A673 (cell line): ENCODE results near the gene DPP10. TPM values are rescaled to one million over a fixed set of nuclear protein-coding genes. Genes with fewer than 3 reads are reported as not detected.

ENCODE experiments used
- BruUV-seq: library from RNA; stranded (reverse); fragments of 400-500 nt; replicated peaks from 2 replicates; lab custom pipeline; 2021; lab: Mats Ljungman, UMichigan
- CTCF ChIA-PET: fragments of 300-600 bp; sonication (Branson Sonifier 250); formaldehyde crosslinking; loops from one replicate; lab custom pipeline; 2022; ENCODE audit warnings: antibody characterized with exemption; lab: Charles Lee
- POLR2A ChIA-PET: fragments of 300-600 bp; sonication (Branson Sonifier 250); formaldehyde crosslinking; loops from one replicate; lab custom pipeline; 2022; ENCODE audit warnings: antibody characterized with exemption; ENCODE audit not compliant: low non-redundant PET; lab: Charles Lee
- DNase-seq: peaks from one replicate; pipeline ENCODE4 v3.0.0-alpha.2; 2015; ENCODE audit warnings: low spot score
- H3K27ac ChIP-seq: fragments of 200-600 bp; sonication (generic); 2 replicates; pipeline ENCODE4 v1.5.1; 2016; ENCODE audit warnings: mixed run types, low read depth, mild to moderate bottlenecking, mixed read lengths, antibody characterized with exemption, low read length; ENCODE audit not compliant: poor library complexity, severe bottlenecking
- H3K27me3 ChIP-seq: fragments of 200-600 bp; sonication (generic); replicated peaks from 2 replicates; pipeline ENCODE4 v1.6.1; 2017; ENCODE audit warnings: mixed run types, low read depth, mild to moderate bottlenecking, mixed read lengths, antibody characterized with exemption, low read length; ENCODE audit not compliant: insufficient read depth, poor library complexity
- H3K36me3 ChIP-seq: fragments of 200-600 bp; sonication (generic); 2 replicates; pipeline ENCODE4 v1.6.1; 2016; ENCODE audit warnings: mixed run types, mild to moderate bottlenecking, mixed read lengths, antibody characterized with exemption, low read length; ENCODE audit not compliant: insufficient read depth, poor library complexity, severe bottlenecking
- H3K4me1 ChIP-seq: fragments of 200-600 bp; sonication (generic); 2 replicates; pipeline ENCODE4 v1.6.1; 2017; ENCODE audit warnings: mixed run types, mild to moderate bottlenecking, mixed read lengths, antibody characterized with exemption, low read length; ENCODE audit not compliant: insufficient read depth, poor library complexity, severe bottlenecking
- H3K4me3 ChIP-seq: fragments of 200-600 bp; sonication (generic); 2 replicates; pipeline ENCODE4 v1.5.1; 2016; ENCODE audit warnings: low read depth, mixed run types, mild to moderate bottlenecking, mixed read lengths, low read length; ENCODE audit not compliant: poor library complexity, severe bottlenecking
- H3K9me3 ChIP-seq: fragments of 200-600 bp; sonication (generic); 2 replicates; pipeline ENCODE4 v1.6.1; 2016; ENCODE audit warnings: mixed run types, low read depth, mild to moderate bottlenecking, mixed read lengths, antibody characterized with exemption, low read length; ENCODE audit not compliant: poor library complexity, severe bottlenecking
- CTCF ChIP-seq: fragments of 300-800, 200-600 bp; sonication (generic); conservative IDR thresholded peaks from 2 replicates; pipeline ENCODE4 v1.5.1; 2017; ENCODE audit warnings: low read depth, mild to moderate bottlenecking, antibody characterized with exemption, low read length, moderate library complexity, mixed read lengths
- EZH2 ChIP-seq: fragments of 200-600 bp; sonication (generic); IDR thresholded peaks from 2 replicates; pipeline ENCODE4 v1.6.1; 2017; ENCODE audit warnings: borderline replicate concordance, low read depth, mild to moderate bottlenecking, mixed read lengths, antibody characterized with exemption, low read length; ENCODE audit not compliant: poor library complexity, severe bottlenecking
- intact Hi-C: fragments of 100-400 bp; cut with micrococcal nuclease; formaldehyde crosslinking; loops from one replicate; pipeline ENCODE4 v1.10.0; 2022; ENCODE audit not compliant: unreplicated experiment
- total RNA-seq: library from RNA; stranded (reverse); gene quantifications from 2 replicates; pipeline ENCODE4 v1.2.3, GENCODE V29; 2021

DPP10 gene
- total RNA-seq, 1 experiment from 2014 or later = not detected

GRCh38 chr2:115481842-115482241 lies 1039.4 kb downstream of the DPP10 start:
- TF ChIP-seq CTCF = no peak
- TF ChIP-seq EZH2 = no peak
- CTCF ChIA-PET = no interaction called here
- intact Hi-C loops = no loop called here
- Histone ChIP-seq H3K4me1 (no peaks in the 10 kb centered on the region), H3K27me3 (no peaks in the 10 kb centered on the region), H3K36me3 (no peaks in the 10 kb centered on the region), H3K9me3 (peaks cover 39% of the 10 kb centered on the region), H3K4me3 (no peak overlapping the region), H3K27ac (no peak overlapping the region)
- DNase-seq = no peak
- no TSS peak for BruUV-seq
- POLR2A ChIA-PET = no interaction called here

GRCh38 chr2:115483666-115484065 lies 1041.2 kb downstream of the DPP10 start:
- ChIA-PET POLR2A (no interaction called here), CTCF (no interaction called here)
- Histone ChIP-seq H3K9me3 (peaks cover 29% of the 10 kb centered on the region), H3K27ac (no peak overlapping the region), H3K4me1 (no peaks in the 10 kb centered on the region), H3K27me3 (no peaks in the 10 kb centered on the region), H3K36me3 (no peaks in the 10 kb centered on the region), H3K4me3 (no peak overlapping the region)
- DNase-seq = no peak
- no TSS peak for BruUV-seq
- intact Hi-C loops = no loop called here
- no peak for TF ChIP-seq CTCF
- TF ChIP-seq EZH2 = no peak

- intact Hi-C loops = no loop called here
- CTCF ChIA-PET = no interaction called here
These were observed 1042.0 kb downstream of the DPP10 start for GRCh38 chr2:115484486-115484885.

GRCh38 chr2:115484983-115485382 lies 1042.5 kb downstream of the DPP10 start:
- DNase-seq = no peak
- no peaks in the 10 kb centered on the region for H3K4me1 ChIP-seq
- no peak overlapping the region for H3K4me3 ChIP-seq
- ChIA-PET POLR2A (no interaction called here), CTCF (no interaction called here)
- intact Hi-C loops = no loop called here
- no peak overlapping the region for H3K27ac ChIP-seq
- no peaks in the 10 kb centered on the region for H3K27me3 ChIP-seq
- H3K9me3 ChIP-seq = peaks cover 23% of the 10 kb centered on the region
- TF ChIP-seq CTCF (no peak), EZH2 (no peak)
- BruUV-seq = no TSS peak
- H3K36me3 ChIP-seq = no peaks in the 10 kb centered on the region

More at GRCh38 chr2:115484486-115484885, 1042.0 kb downstream of the DPP10 start:
- no TSS peak for BruUV-seq
- POLR2A ChIA-PET = no interaction called here
- no peaks in the 10 kb centered on the region for H3K36me3 ChIP-seq
- no peak for DNase-seq
- H3K4me1 ChIP-seq = no peaks in the 10 kb centered on the region
- no peak overlapping the region for H3K4me3 ChIP-seq
- peaks cover 23% of the 10 kb centered on the region for H3K9me3 ChIP-seq
- H3K27me3 ChIP-seq = no peaks in the 10 kb centered on the region
- H3K27ac ChIP-seq = no peak overlapping the region
- TF ChIP-seq EZH2 = no peak
